NCI-H1092 (cell line): Measurements from ENCODE around the gene SYP.

Source experiments
- DNase-seq: peaks from one replicate; lab custom pipeline; 2025; lab: John Stamatoyannopoulos, UW

SYP gene

DNA sequence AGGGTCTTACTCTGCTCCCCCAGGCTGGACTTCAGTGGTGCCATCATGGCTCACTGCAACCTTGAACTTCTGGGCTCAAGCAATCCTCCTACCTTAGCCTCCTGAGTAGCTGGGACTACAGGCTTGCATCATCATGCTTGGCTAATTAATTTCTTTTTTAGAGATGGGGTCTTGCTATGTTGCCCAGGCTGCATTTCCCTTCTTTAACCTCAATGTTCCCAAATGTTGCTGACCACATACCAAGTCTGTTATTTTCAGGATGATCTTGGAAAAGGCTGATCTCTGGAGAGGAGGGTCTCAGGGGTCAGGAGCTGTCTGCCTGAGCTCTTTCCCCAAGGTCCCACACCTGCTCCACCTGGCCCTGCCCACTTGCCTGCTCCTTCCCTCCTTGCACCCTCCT is 20.1 kb upstream of the SYP start:
- DNase-seq: no peak

DNA sequence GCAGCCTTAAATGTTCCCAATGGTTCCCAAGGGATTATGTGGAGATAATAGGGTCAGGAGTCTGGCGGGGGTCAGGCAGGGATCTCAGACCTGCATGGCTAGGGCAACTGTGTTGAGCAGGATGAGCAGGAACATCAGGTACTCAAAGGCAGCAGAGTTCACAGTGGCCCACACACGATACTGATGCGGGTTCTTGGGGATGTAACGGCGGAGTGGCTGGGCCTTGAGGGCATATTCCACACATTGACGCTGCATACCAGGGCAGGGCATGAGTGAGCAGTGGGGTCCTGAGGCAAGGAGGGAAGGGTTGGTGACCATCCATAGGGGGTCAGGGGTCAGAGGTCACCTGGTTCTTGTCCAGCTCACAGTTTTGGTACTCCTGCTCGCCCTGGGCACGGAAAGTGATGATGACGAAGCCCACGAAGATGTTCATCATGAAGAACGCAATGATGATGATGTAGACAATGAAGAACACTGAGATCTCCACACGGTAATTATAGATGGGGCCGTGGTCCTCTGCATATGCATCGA is 15.1 kb upstream of the SYP start:
- DNase-seq: no peak

DNA sequence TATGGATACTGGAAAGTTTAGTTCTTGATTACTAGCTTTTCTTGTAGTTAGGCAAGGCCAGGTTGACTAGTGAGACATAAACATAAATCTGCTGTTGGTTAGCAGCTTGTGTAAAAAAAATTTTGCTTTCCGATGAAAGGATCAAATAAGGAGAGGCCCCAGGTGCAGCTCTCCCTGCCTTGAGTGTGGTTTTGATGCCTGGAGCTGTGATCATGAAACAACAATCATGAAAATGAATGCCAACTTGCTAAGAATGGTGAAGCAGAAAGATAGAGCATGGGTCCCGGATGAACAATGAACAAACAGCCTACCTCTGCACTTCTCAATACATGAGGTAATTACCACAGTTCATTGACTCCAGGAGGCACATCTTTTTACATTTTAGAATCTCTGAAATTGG is 14.4 kb upstream of the SYP start:
- DNase-seq: no peak

DNA sequence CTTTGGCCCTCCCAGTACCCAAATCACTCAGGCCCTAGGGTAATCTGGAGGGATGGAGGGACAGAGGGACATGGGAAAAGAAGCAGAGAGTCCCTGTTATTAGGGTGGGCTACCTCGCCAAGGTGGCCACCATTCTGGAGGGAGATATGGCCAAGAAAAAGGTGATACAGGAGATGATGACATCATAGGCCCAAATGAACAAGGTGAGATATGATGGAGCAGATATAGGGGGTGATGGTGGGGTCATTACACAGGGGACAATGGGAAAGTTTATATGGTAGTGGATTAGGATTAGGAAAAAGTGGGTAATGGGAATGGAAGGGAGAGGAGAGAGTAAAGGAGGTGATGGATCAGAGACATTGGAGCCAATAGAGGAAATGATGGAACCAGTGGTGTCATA is 12.9 kb upstream of the SYP start:
- no peak for DNase-seq

DNA sequence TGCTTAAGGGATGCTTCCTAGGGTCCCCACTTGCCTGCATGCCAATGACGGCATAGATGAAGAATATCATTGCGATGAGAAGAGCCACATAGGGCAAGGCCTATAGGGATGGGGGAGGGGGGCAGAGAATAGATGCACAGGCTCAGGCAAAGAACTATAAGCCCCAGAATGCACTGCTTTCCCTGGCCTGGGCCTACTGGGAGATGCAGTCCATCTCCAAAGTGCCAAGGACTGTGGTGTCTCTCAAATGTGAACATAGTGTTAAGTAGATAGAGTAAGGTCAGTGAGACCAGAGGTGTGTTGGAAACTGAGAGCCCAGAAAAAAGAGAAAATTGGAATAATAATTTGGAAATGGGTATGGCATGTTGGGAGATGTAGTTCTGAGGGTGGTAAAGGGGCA is 12.2 kb upstream of the SYP start:
- DNase-seq: no peak

DNA sequence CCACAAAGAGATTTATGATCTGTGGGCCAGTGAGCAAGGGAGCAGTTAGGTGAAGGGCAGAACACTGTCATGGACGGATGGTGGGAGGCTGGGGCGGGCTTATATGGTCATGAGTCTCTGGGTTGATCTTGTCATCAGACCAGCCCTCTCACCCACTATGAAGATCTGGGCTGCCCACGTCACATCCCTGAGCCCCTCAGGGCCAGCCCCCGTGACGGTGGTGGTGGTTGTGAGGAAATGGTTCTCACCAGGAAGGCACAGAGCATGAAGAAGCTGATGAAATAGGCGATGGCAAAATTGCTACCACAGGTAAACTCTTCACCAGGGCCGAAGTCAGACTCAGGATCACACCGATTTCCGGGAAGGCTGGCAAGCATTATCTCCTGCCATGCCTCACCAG is 11.1 kb upstream of the SYP start:
- DNase-seq: no peak

DNA sequence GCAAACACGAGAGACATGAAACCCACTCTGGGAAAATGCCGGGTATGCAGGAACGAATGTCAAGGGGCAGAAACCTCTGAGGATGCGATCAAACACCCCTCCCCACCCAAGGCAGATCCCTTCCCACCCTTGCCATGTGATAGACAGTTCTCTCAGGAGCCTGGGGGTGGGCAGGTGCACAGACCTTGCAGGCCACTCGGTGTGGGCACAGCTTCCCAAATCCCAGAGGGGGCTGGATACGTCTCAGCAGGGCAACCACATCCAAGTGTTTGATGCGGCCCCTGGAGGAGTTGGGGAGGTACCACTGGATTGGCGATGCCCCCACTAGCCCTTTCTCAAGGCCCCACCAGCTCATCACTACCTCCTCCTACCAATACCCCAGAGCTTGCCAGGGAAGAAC is 10.4 kb upstream of the SYP start:
- no peak for DNase-seq

DNA sequence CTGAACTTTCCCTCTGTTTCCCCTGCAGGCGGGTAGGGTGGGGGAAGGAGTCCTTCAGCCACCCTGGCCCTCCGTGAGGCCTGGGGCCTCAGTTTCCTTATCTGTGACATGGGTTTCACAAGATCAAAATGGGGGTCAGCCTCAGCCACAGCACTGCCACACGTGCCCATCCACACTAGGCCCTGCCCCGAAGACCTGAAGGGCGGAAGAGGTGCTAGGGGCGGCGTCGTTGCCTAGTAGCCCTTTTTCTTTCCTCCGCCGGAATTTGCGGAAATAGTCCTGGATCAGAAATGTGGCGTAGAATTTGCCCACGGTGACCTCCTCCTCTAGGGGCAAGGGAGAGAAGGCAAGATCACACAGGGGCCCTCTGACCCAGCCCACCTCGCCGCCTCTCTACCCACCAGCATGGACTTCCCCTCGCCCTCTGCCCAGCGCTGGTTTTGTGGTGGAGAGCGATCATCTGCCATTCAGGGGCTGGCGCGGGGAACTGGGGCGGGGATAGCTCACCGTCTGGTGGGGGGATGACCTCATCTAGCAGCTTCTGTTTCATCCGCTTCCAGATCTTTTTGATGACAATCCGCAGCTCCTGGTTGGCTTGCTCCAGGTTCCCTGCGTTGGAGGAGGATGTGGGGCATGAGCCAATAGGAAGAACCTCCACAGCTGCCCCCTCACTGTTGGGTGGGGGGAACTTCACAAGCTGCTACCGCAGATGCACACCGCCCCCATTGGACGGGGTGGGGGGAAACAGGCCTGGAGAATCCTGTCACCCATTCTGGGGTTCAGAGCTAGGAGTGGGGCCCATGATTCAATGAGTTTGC is 9.7 kb upstream of the SYP start:
- DNase-seq: no peak

DNA sequence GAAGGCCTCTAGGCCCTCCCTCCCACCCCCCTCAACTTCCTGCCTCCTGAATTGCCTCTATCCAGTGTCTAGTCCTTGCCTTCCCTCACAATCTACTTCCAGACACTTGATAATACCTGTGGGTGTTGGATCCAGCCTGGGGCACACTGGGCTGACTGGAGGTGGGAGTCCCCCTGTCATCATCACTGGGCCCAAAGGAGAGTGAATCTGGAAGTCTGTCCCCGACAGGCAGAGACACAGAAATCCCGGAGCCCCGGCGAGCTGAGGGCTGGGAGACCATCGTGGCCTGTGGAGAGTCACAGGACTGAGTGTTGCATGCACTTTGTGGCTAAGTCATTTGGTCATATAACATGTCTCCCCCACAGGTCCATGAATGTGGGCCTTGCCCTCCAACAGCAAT is 8.4 kb upstream of the SYP start:
- DNase-seq: no peak

DNA sequence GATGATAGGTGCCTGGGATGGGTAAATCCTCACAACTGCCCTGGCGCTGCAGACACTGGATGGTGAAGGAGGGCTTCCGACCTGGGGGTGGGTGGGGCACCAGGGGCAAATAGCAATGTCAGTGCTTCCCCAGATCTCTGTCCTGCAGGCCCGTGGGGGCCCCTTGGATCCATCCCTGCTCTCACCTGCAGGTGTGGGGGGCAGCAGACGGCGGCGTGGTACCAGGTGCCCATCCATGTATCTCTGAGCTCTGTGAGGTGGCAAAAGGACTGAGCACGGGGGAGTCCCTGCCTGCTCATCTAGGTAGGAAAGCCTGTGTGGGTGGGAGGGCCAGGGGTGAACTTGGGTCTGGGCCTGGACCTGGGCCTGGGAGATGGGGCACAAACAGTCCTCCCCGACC is 6.5 kb upstream of the SYP start:
- DNase-seq: no peak

DNA sequence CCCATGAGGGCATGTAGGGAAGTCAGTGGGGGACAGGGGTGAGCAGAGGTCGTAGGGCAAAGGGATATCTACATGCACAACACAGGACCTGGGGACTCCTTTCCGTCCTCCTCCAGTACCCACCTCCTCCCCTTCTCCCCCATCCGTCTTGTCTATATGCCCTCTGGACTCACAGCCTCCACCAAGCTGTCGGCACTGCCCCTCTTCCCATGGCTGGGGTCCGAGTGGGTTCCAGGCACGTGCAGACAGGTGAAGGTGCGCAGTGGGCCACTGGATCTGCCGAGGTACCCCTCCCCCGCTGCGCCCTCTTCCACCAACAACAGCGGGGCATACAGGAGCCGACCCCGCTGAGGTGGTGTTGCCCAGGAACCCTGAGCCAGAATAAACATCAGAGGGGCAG is 5.5 kb upstream of the SYP start:
- DNase-seq: no peak

DNA sequence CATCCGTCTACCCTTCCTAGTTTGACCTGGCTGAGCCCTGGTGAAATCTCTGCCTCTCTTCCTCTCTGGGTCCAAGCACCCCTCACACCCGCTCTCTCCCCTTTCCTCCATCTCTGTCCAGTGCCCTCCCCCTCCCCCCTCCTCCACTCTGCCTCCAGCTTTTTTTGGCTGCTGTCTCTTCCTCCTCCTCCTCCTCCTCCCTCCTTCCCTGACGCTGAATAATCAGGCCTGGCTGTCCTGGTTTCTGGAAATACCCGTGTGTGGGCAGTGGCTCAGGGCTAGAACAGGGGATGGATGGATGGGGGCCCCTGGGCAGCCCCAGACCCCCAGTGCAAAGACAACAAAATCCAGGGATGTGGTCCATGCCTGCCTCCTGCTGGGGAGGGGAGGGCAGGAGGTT is 4.7 kb upstream of the SYP start:
- DNase-seq: no peak

DNA sequence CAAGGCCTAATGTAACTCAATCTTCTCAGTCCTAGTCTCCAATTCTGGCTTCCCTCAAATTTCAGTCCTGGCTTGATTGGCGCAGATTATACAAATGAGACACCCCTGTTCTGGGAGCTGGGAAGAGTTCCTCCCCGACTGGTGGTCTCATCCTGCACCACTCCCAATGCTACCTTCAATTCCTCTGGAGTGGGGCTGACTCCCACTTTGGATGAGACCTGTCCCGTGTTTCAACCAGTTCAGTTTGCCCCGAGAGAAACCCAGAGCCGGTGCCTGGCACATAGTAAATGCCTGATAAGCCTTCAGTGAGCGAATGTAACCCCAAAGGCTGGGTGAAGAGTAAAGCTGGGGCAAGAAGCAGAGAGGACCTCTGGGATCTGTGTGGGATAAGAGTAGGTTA is 4.0 kb upstream of the SYP start:
- DNase-seq: no peak

DNA sequence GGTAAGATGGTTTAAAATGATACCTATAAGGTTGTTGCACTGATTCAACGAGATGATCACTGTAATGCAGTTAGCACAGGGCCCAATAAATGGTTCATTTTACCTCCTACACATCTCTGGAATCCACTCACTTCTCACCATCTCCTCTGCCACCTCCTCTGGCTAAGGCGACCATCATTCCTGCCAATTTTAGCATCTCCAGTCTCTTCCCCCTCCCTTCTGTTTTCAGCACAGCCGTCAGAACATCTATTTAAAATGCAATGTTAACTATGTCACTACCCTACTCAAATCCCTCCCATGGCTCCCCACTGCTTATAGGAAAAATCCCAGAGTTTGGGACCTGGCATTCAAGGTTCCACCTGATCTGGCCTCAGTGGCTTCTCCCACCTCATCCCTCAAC is 3.5 kb upstream of the SYP start:
- DNase-seq: no peak

DNA sequence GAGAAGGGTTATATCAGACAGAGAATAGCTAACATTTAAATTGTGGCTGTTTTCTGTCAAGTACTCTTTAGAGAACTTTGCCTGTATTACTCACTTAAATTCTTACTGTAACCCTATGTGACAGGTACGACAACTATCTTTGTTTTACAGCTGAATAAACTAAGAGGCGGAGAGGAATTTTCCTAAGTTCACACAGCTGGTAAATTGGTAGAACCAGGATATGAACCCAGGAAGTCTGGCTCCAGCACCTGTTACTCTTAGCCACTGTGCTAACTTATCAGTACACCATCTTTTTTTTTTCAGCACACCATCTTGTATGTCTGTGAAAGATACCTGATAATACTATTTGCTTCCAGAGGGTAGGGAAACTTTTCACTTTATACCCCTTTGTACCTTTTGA is 2.0 kb upstream of the SYP start:
- DNase-seq: no peak

DNA sequence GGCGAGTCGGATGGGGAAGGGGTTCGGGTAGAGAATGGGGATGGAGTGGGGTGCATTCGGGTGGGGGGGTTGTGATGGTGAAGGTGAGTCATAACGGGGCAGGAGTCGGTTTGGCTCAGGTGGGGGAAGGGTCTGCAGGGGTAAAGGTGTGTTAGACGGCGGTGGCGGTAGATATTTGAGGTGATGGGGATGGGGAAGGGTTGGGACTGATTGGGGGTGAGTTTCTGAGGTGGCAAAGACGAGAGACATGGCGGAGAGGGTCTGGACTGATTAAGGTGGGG is 738 bp downstream of the SYP start:
- DNase-seq: no peak

DNA sequence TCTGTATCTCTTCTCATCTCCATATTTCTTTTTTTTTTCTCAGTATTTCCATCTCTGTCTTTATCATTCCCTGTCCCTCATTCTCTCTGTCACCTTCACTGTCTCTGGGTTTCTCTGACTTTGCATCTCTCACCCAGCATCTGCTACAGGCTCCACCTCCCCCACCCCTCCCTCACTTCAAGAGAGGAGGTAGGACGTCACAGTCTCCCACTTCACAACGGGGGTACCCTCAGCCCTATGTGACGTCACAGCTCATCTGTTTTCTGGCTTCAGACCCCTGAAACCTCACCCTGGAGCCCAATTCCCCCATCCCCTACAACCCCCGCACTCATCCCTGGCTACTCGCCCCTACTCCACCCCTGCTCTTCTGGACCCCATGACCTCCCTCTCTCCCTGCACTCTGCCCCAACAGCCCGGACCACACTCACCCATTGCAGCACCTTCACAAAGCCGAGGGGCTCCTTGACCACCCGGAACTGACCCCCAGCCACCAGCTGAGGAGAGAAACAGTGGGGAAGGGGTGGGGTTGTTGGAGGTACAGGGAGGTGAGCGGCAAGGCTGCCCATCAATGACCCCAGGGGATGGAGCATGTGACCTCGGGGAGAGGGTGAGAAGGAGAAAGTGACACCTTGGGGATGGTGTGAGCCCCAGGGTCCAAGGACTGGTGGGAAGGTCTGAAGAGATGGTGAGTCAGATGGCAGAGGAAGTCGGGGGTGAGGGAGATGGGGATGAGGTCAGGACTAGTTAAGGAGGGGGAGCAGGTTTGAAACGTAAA is 1.3 kb downstream of the SYP start:
- DNase-seq: no peak

DNA sequence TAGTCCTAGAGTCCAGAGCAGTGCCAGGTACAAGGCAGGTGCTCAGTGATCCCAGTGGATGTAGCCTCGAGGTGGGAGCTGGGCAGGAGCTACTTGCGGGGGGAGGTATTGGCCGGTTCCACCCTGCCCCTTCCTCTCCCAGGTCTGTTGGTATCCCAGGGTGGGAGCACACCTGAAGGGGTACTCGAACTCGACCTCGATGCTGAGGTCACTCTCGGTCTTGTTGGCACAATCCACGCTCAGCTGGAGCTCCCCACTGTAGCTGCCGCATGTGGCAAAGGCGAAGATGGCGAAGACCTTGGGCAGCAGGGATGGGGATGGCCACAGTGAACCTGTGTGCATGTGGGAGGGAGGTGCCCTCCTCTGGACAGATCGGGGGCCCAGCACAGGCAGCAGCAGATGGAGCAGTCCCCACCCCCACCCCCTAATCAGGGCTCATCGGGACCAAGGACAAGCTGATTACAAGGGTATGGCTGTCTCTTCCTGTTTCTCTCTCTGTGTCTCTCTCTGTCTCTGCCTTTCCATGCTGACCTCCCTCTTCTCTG is 2.4 kb downstream of the SYP start:
- DNase-seq: no peak

DNA sequence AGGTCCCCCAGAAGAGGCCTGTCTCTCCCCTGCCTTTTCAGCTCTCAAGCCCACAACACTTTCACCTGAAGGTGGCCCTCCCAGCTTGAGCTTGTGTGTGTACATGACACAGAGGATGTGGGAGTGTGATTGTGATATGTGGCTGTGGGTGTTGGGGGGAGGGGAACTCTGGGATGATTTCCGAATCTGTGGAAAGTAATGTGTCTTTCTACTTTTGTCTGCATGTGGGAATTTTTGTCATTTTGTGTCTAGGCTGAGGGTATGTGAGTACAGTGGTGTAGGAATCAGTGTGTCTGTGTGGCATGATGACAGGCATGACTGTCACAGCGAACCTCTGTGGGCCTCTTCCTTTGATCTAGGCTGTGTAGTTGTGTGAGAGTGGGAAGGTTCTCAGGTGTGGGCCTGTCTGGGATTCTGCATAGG is 6.4 kb downstream of the SYP start:
- DNase-seq: no peak

DNA sequence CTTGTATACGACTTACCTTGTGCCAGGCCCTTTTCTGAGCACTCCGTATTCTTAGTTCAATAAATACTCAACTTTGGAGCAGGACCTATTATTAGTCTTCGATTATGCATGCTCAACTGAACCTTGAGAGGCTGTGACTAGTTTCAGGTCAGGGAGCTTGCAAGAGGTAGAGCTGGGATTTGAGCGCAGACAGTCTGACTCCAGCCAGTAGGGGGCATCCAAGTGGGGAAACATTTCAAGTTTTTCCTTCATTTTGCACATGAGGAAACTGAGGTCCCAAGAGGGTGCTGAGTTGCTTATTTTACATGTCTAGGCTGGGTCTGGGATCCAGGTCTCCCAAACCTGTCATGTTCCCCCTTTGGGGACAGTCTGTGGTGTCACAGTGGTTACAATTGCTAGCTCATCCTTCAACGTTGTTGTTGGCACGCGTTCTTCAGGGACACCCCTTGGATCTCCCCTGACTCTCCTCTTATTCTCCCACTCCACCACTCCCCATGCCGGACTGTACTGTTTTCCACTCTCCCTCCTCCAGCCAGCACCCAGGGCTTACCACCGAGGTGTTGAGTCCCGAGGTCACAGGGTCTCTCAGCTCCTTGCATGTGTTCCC is 7.2 kb downstream of the SYP start:
- no peak for DNase-seq

DNA sequence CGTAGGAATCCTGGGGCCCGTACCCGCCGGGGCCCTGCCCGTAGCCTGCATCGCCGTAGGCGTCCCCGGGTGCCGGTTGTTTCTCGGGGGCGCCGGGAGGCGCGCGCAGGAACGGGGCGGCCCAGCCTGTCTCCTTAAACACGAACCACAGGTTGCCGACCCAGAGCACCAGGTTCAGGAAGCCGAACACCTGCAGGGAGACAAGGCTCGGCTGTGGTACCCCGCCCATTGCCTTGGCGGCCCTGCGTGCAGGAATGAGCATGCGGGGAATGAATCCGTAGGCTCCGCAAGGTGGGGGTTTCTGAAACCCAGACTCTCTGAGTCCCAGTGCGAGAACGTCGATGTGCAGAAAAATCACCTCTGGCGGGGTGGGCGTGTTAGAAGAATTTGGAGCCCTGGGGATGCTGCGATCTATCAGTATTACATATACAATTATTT is 8.4 kb downstream of the SYP start:
- no peak for DNase-seq

DNA sequence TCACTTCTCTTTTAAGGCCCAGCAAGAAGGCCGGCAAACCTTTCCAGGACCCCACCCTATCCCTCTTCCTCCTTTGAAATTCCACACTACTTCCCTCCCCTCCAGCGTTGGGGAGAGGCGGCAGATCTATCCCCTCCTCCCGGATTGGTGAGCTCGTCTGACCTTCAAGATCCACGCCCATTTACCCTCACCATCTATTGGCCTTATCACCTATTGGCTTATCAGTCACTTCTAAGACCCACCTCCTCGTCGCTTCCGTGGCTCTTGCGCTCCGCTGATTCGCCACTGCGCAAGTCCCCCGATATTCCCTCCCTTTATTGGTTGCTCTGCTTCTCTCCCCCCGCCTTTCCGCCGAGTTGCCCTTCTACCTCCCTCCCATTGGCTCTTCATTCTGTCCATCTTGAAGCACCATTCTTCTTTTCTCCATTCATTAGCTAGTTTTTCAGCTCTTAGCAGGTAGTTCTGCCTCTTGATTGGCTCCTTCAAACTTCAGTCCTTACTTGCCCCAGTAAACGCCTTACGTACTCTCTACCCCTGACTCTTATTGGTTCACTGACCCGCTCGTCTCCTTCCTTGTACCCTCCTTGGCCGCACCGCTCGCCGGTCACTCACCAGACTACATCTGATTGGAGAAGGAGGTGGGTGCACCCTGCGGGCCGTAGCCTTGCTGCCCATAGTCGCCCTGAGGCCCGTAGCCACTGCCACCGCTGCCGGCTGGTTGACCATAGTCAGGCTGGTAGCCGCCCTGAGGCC is 9.0 kb downstream of the SYP start:
- DNase-seq: peak; percentile 99
